ENCODE measurements around the gene SLC39A11.

DNA sequence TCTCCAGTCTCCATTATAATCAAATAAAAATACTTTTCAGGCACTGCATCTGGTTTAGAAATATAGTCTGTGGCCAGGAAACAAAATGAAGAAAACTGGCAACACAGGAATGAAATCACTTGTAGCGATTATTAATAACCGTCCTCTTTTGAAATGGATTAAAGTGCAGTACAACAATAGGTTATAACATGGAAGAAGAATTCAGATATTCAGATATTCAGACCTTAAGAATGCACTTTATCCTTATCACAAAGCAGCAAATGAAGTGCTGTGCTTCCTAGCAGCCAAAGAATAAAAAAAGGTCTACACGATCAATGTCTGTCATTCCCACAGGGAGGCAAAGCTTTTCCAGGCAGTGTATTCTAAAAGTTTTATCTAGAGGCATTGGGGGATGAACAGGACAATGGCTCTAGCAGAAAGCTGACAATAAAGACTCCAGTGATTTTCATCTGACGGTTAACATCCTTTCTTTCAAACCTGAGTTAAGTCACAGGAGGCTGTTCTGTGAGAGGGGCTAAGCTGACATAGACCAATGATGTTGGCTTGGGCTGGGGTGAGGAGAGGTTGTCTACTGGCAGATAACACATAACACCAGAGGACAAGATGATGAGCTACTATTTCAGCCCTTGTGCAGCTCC, 259.2 kb downstream of the SLC39A11 start:
- no peak for TF ChIP-seq CTCF (conservative IDR thresholded peaks at IDR 0.05 in 1 of 2, IDR thresholded peaks at IDR 0.05 in 1 of 2; ENCODE audit: low read depth in 1 of 2, low read length in 2 of 2)
- no peak for TF ChIP-seq EZH2 (IDR thresholded peaks at IDR 0.05; ENCODE audit: low read length, missing control alignments)

All from fibroblast of lung (primary cell).